Cerebellar nuclear complex (tissue), 1 donor: ENCODE results near the gene KLRD1.
"Not testable (repeated sequence)": the region's sequence is repeated elsewhere in the genome, so short reads cannot be mapped to it uniquely, and the experiment has no call there.

ENCODE experiments used
- DNase-seq, 2 experiments: peaks; one replicate each; lab custom pipeline; 2025; lab: John Stamatoyannopoulos, UW

Gene KLRD1

GRCh38 chr12:10307630-10308029, at the start of gene KLRD1:
KLRD1 (plus strand) TSS chr12:10307870; CDS start chr12:10308078, 208 bp downstream.
- no peak for DNase-seq

- DNase-seq = no peak
Observed at GRCh38 chr12:10260927-10261326, 46.7 kb upstream of the KLRD1 start.

GRCh38 chr12:10268037-10268436, 39.6 kb upstream of the KLRD1 start:
- DNase-seq = no peak

- no peak for DNase-seq
Observed at GRCh38 chr12:10272467-10272866, 35.2 kb upstream of the KLRD1 start.

DNA sequence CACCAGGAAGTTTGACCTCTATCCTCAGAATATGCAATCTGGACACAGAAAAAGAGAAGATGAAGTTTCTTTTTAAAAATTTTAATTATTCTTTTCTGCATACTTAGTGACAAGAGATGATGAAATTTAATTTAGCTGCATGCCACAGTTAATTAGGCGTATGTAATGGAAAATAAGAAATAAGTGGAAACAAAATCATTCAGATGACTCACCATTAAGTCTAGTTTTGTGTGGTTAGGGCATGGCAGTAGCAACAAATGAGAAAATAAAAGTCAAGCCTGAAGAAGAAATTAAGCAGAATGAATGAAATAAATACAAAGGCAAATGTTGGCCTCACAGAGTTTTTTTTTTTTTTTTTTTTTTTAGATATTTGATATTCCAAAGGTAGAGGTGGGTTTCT, 30.9 kb upstream of the KLRD1 start:
- no peak for DNase-seq

DNA sequence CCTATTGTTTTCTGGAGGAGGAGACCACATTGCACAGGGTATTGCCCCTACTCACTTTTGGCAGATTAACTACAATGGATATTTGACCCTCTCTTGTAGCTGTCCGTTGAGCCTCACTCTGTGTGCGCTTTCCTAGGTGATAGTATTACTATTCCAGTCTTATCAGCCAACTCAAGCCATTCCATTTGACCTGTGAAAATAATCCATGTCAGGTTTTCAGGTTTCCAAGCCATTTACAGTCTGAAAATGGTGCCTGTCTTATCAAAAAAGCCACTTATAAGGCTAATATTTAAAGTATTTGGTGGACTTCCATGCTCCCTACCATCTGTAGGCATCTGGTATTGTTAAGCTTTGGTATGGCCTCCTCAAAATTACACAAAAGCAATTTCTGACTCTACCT, 29.6 kb upstream of the KLRD1 start:
- DNase-seq = no peak

DNA sequence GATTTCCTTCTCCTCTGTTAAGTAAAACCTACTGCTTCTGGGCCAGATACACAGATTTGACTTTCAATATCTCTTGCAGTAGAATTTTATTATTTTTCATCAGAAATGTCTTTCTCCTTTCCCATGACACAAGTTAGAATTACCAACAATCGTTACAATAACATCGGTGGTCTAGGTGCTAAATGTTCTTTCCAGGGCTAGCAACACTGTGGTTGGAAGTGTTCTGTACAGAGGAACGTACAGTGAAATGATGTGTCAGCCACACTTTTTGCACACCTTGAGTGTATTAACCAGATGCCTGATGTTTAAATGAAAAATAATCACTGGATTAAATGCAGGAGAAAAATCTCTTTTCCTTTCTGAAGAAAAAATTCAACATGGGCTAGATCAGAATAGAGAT, 27.7 kb upstream of the KLRD1 start:
- DNase-seq = no peak

GRCh38 chr12:10283027-10283426, 24.6 kb upstream of the KLRD1 start:
- DNase-seq = no peak

- DNase-seq = no peak
Observed at GRCh38 chr12:10285919-10286318, 21.8 kb upstream of the KLRD1 start.

- DNase-seq = no peak
Observed at GRCh38 chr12:10289005-10289754, 18.5 kb upstream of the KLRD1 start.

DNA sequence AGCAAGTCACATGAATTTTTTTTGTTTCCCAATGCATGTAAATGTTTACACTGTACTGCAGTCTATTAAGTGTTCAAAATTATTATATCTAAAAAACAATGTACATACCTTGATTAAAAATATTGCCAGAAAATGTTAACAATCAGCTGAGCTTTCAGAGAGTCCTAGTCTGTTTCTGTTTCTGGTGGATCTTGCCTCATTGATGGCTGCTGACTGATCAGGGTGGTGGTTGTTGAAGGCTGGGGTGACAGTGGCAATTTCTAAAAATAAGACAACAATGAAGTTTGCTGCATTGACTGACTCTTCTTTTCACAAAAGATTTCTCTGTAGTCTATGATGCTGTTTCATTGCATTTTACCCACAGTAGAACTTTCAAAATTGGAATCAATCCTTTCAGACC, 16.6 kb upstream of the KLRD1 start:
- DNase-seq = no peak

DNA sequence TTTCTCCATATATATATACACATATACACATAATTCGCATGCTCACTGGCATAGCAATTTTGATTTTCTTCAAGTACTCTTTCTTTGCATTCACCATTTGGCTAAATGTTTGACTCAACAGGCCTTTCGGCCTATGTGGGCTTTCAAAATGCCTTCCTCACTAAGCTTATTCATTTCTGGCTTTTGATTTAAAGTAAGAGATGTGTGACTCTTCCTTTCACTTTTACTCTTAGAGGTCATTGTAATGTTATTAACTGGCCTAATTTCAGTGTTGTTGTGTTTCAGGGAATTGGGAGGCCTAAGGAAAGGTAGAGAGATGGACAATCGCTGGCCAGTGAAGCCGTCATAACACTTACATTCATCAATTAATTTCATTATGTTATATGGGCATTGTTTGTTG, 14.5 kb upstream of the KLRD1 start:
- no peak for DNase-seq

GRCh38 chr12:10293570-10294227, 14.0 kb upstream of the KLRD1 start:
- no peak for DNase-seq

- no peak for DNase-seq
Observed at GRCh38 chr12:10301103-10301502, 6.6 kb upstream of the KLRD1 start.

DNA sequence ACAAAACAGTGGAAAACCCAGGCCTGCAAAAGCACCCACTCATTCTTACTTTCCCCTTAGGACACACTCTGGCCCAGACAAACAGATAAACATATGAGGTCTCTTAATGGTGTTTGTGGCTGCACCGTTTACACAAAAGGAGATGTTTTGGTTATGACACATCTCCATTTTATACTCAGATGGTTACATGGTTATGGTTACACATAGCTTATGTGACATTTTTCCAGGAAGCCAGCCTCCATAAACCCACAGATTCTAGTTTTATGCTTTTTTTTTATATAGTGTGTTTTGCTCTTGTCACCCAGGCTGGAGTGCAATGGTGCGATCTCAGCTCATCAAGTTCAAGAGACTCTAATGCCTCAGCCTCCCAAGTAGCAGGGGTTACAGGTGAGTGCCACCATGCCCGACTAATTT, 3.5 kb upstream of the KLRD1 start:
- DNase-seq = no peak

DNA sequence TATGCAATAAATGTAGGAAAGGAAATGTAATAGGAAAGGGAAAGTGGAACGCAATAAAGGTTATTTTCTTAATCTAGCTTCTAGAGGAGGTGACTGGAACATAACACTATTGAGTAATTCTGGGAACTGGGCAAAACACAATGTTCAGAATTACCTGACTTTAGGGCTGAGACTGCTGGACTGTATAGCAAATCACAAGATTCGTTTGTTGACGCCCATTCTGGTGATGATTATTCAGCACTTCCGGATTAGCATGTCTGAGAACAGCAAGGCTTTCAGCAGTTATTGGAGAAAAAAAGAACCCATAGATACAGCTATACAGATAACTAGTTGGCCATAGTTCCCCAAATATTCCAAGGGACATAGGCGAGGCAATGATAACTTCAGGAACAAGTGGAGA, 2.3 kb upstream of the KLRD1 start:
- no peak for DNase-seq

- no peak for DNase-seq
Observed at GRCh38 chr12:10310926-10311720, 3.5 kb downstream of the KLRD1 start.

DNA sequence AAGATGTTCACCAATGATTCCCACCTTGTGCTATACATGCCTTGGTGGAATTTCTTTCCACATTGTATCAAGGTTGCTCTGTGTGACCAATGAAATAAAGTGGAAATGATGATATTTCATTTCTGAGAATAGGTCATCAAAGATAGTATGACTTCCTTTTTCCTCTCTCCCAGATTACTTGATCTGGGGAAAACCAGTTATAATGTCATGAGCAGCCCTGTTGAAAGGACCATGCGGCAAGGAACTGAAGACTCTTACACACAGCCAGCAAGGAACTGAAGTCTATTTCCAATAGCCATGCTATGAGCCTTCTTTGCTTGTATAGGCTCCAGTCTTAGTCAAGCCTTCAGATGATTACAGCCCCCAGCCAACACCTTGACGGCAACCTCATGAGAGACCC, 11.7 kb downstream of the KLRD1 start:
- no peak for DNase-seq

- no peak for DNase-seq
Observed at GRCh38 chr12:10320643-10321042, 13.0 kb downstream of the KLRD1 start.

DNA sequence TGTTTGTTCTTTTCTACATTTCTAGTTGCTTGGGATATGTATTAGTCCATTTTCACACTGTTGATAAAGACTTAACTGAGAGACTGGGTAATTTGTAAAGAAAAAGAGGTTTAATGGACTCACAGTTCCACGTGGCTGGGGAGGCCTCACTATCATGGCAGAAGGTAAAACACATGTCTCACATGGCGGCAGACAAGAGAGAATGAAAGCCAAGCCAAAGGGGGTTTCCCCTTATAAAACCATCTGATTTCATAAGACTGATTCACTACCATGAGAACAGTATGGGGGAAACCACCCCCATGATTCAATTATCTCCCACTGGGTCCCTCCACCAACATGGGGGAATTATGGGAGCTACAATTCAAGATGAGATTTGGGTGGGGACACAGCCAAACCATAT, 21.0 kb downstream of the KLRD1 start:
- not testable (repeated sequence) for DNase-seq

GRCh38 chr12:10331642-10332239, 24.1 kb downstream of the KLRD1 start:
- no peak for DNase-seq

GRCh38 chr12:10336196-10336595, 28.5 kb downstream of the KLRD1 start:
- DNase-seq = not testable (repeated sequence)
